CD14-positive monocyte (primary cell): ENCODE results near the gene SYNE3. TPM values are rescaled to one million over a fixed set of nuclear protein-coding genes. Genes with fewer than 3 reads are reported as not detected.

Experiments
- DNase-seq, 3 donors: peaks; one replicate each; pipeline ENCODE4 v3.0.0-alpha.2; 2011 to 2022
- H2AFZ ChIP-seq: 2 replicates; pipeline ENCODE4 v1.6.0; 2012; ENCODE audit warnings: mild to moderate bottlenecking, low read depth, low read length, inconsistent platforms; ENCODE audit not compliant: insufficient read depth, poor library complexity, severe bottlenecking
- H3K27ac ChIP-seq, 2 donors: 1 replicate in 1 of 2; 2 replicates in 1 of 2; pipeline ENCODE4 v1.5.1; 2012 to 2013; ENCODE audit warnings: low read length in 2 of 2, control low read depth in 1 of 2, inconsistent platforms in 1 of 2, low read depth in 1 of 2, mild to moderate bottlenecking in 1 of 2
- H3K27me3 ChIP-seq, 2 donors: one replicate each; pipeline versions ENCODE4 v1.6.0 to v1.6.1; 2011 to 2013; ENCODE audit warnings: low read length in 2 of 2; ENCODE audit not compliant: control insufficient read depth in 2 of 2, insufficient read depth in 2 of 2
- H3K36me3 ChIP-seq, 2 donors: replicated peaks in 1 of 2; 1 replicate in 1 of 2; 2 replicates in 1 of 2; pipeline versions ENCODE4 v1.5.1 to v1.6.1; 2012 to 2013; ENCODE audit warnings: low read length in 2 of 2, control low read depth in 1 of 2, inconsistent platforms in 1 of 2, mild to moderate bottlenecking in 1 of 2; ENCODE audit not compliant: insufficient read depth in 2 of 2, control insufficient read depth in 1 of 2
- H3K4me1 ChIP-seq, 2 donors: 1 replicate in 1 of 2; 2 replicates in 1 of 2; pipeline versions ENCODE4 v1.5.1 to v1.6.1; 2012 to 2013; ENCODE audit warnings: low read length in 2 of 2, control low read depth in 1 of 2, inconsistent platforms in 1 of 2, mild to moderate bottlenecking in 1 of 2, moderate library complexity in 1 of 2; ENCODE audit not compliant: insufficient read depth in 2 of 2, control insufficient read depth in 1 of 2
- H3K4me2 ChIP-seq: replicated peaks from 2 replicates; pipeline ENCODE3; 2012; ENCODE audit warnings: low read length, moderate library complexity, mild to moderate bottlenecking; ENCODE audit not compliant: poor library complexity, severe bottlenecking; ENCODE audit errors: extremely low read depth
- H3K4me3 ChIP-seq, 3 experiments: fragments of 200-600 bp in 1 of 3; sonication (generic) in 1 of 3; replicated peaks in 1 of 3; 1 replicate in 2 of 3; 2 replicates in 1 of 3; pipeline ENCODE4 v1.5.1; 2011 to 2013; ENCODE audit warnings: low read length in 3 of 3, mild to moderate bottlenecking in 3 of 3, control low read depth in 2 of 3, low read depth in 2 of 3, inconsistent platforms in 1 of 3, moderate library complexity in 1 of 3
- H3K79me2 ChIP-seq: 2 replicates; pipeline ENCODE4 v1.6.0; 2012; ENCODE audit warnings: mild to moderate bottlenecking, control low read depth, inconsistent platforms, low read length, moderate library complexity; ENCODE audit not compliant: insufficient read depth
- H3K9ac ChIP-seq: 2 replicates; pipeline ENCODE4 v1.6.0; 2017; ENCODE audit warnings: low read length, mild to moderate bottlenecking; ENCODE audit not compliant: insufficient read depth, poor library complexity, severe bottlenecking
- H3K9me3 ChIP-seq, 2 donors: replicated peaks in 1 of 2; 1 replicate in 1 of 2; 2 replicates in 1 of 2; pipeline versions ENCODE4 v1.5.1 to v1.6.1; 2012 to 2013; ENCODE audit warnings: low read length in 2 of 2, control low read depth in 1 of 2; ENCODE audit not compliant: control insufficient read depth in 1 of 2, insufficient read depth in 1 of 2
- H4K20me1 ChIP-seq: 2 replicates; pipeline ENCODE4 v1.6.0; 2012; ENCODE audit warnings: mild to moderate bottlenecking, low read length, control low read depth, moderate library complexity; ENCODE audit not compliant: insufficient read depth
- H3K27ac Mint-ChIP-seq, 7 donors: one replicate each; pipeline ENCODE4 v1.8.0; 2020; ENCODE audit warnings: mild to moderate bottlenecking in 7 of 7, mixed read lengths in 7 of 7, moderate library complexity in 6 of 7, inconsistent platforms in 2 of 7
- H3K27me3 Mint-ChIP-seq, 3 donors: one replicate each; pipeline ENCODE4 v1.8.0; 2021 to 2022; ENCODE audit warnings: low read depth in 3 of 3, mild to moderate bottlenecking in 3 of 3, mixed read lengths in 3 of 3, moderate library complexity in 3 of 3, inconsistent platforms in 1 of 3
- H3K36me3 Mint-ChIP-seq, 2 donors: one replicate each; pipeline ENCODE4 v1.8.0; 2020; ENCODE audit warnings: mixed read lengths in 2 of 2, inconsistent platforms in 1 of 2, mild to moderate bottlenecking in 1 of 2
- H3K4me1 Mint-ChIP-seq: one replicate; pipeline ENCODE4 v1.8.0; 2020; ENCODE audit warnings: mild to moderate bottlenecking, mixed read lengths
- H3K4me3 Mint-ChIP-seq, 2 donors: one replicate each; pipeline ENCODE4 v1.8.0; 2020; ENCODE audit warnings: mild to moderate bottlenecking in 2 of 2, mixed read lengths in 2 of 2, moderate library complexity in 1 of 2
- H3K9me3 Mint-ChIP-seq, 7 donors: one replicate each; pipeline ENCODE4 v1.8.0; 2020 to 2022; ENCODE audit warnings: mixed read lengths in 7 of 7, mild to moderate bottlenecking in 6 of 7, moderate library complexity in 6 of 7, inconsistent platforms in 2 of 7
- WGBS: methylation state at CpG from one replicate; pipeline ENCODE4 v1.1.5; 2013; ENCODE audit warnings: missing lambda C conversion rate; ENCODE audit not compliant: insufficient coverage; 5-methylcytosine and 5-hydroxymethylcytosine counted together
- intact Hi-C, 2 donors: fragments of 100-400 bp; cut with micrococcal nuclease; formaldehyde crosslinking; loops; one replicate each; pipeline versions ENCODE4 v1.15.0 to v1.15.1; 2023
- polyA plus RNA-seq, 3 donors: library from polyadenylated mRNA; depleted of rRNA in 1 of 3; unstranded in 2 of 3; stranded (reverse) in 1 of 3; fragments of 300-500 nt in 2 of 3; fragments of >200 nt in 1 of 3; fragmentation: Illumina TruSeq in 2 of 3; gene quantifications; 1 replicate in 2 of 3; 2 replicates in 1 of 3; pipeline ENCODE4 v1.2.3, GENCODE V29; 2012 to 2021
- TF ChIP-seq, protein P1 (sequence below): fragments of 200-600 bp; IDR thresholded peaks from one replicate; pipeline ENCODE4 v1.8.0; 2022; ENCODE audit warnings: antibody characterized with exemption, mild to moderate bottlenecking

SYNE3 gene
- polyA plus RNA-seq, 3 donors = 2.6 to 26.1 (median 3.5) TPM

- Histone ChIP-seq H3K9me3 (no peaks in the 10 kb centered on the region), H4K20me1 (peaks cover 100% of the 10 kb centered on the region), H3K36me3 (peaks cover 42 to 64% of the 10 kb centered on the region in 2 donors), H3K4me1 (peaks cover 8 to 11% of the 10 kb centered on the region in 2 donors), H3K27me3 (no peaks in the 10 kb centered on the region), H3K9ac (no peak overlapping the region), H3K4me3 (no peak overlapping the region), H3K27ac (peak overlapping the region in 1 of 2 donors; percentile 48), H3K79me2 (peaks cover 100% of the 10 kb centered on the region), H3K4me2 (no peak overlapping the region), H2AFZ (no peak overlapping the region)
- Mint-ChIP-seq H3K36me3 (peaks cover 36 to 76% of the 10 kb centered on the region in 2 donors), H3K9me3 (peaks cover 0 to under 1% (median 0%) of the 10 kb centered on the region in 7 donors), H3K4me1 (peaks cover 41% of the 10 kb centered on the region), H3K27me3 (no peaks in the 10 kb centered on the region), H3K4me3 (no peak overlapping the region), H3K27ac (peak overlapping the region in 6 of 7 donors; percentile 7 to 52 (median 34))
- TF ChIP-seq, protein P1, sequence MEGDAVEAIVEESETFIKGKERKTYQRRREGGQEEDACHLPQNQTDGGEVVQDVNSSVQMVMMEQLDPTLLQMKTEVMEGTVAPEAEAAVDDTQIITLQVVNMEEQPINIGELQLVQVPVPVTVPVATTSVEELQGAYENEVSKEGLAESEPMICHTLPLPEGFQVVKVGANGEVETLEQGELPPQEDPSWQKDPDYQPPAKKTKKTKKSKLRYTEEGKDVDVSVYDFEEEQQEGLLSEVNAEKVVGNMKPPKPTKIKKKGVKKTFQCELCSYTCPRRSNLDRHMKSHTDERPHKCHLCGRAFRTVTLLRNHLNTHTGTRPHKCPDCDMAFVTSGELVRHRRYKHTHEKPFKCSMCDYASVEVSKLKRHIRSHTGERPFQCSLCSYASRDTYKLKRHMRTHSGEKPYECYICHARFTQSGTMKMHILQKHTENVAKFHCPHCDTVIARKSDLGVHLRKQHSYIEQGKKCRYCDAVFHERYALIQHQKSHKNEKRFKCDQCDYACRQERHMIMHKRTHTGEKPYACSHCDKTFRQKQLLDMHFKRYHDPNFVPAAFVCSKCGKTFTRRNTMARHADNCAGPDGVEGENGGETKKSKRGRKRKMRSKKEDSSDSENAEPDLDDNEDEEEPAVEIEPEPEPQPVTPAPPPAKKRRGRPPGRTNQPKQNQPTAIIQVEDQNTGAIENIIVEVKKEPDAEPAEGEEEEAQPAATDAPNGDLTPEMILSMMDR = no peak
- 98% methylated on average over 8 of the region's 12 CpGs for WGBS
- DNase-seq = no peak
- intact Hi-C loops = no loop called here
These were observed 33.7 kb downstream of the SYNE3 start for GRCh38 chr14:95482627-95483308.

DNA sequence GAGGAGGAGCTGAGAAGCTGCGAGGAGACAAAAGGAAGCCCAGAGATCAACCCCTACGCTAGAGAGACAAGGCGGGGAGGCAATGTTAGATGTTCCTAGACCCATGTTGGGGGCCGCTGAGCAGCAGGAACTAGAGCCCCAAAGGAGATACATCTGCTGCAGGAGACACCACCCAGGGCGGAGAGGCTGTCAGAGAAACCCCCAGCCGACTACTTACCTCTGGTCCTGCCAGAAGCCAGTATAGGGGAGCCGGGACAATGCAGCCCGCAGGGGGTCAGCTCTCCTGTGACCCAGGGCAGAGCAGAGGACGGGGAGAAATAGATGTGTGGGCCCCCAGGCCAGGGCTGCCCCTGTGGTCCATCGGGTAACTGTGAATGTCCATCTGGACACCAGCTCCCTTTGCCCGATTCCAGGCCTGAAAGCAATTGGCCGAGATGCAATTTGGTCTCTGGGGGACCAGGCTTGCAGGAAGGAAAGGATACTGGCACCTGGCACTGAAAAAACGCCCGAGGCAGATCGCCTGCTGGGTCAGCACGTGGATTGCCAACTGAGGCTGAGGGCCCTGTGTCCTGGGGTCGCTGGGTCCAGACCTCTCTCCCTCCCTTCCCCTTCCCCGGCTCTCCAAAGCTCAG, 34.9 kb downstream of the SYNE3 start:
- no peak overlapping the region for H2AFZ ChIP-seq
- H3K9me3 ChIP-seq = no peaks in the 10 kb centered on the region
- WGBS = 97% methylated on average over 17 of the region's 18 CpGs
- peaks cover 35 to 70% of the 10 kb centered on the region in 2 donors for H3K36me3 Mint-ChIP-seq
- H3K79me2 ChIP-seq = peaks cover 100% of the 10 kb centered on the region
- H3K4me1 Mint-ChIP-seq = peaks cover 35% of the 10 kb centered on the region
- peaks cover 8 to 11% of the 10 kb centered on the region in 2 donors for H3K4me1 ChIP-seq
- H3K9me3 Mint-ChIP-seq = peaks cover 0 to 5% (median 0%) of the 10 kb centered on the region in 7 donors
- H3K4me2 ChIP-seq = no peak overlapping the region
- H3K27me3 ChIP-seq = no peaks in the 10 kb centered on the region
- no peak for DNase-seq
- H3K27me3 Mint-ChIP-seq = no peaks in the 10 kb centered on the region
- H3K27ac Mint-ChIP-seq = peak overlapping the region in 6 of 7 donors; percentile 0 to 86 (median 42)
- H3K4me3 ChIP-seq = no peak overlapping the region
- intact Hi-C loops = no loop called here
- TF ChIP-seq, protein P1 = no peak
- peaks cover 37 to 65% of the 10 kb centered on the region in 2 donors for H3K36me3 ChIP-seq
- peaks cover 100% of the 10 kb centered on the region for H4K20me1 ChIP-seq
- no peak overlapping the region for H3K4me3 Mint-ChIP-seq
- peak overlapping the region in 1 of 2 donors; percentile 73 for H3K27ac ChIP-seq
- no peak overlapping the region for H3K9ac ChIP-seq
